WTC11 (cell line): ENCODE data around the gene RAD18.

Experiments
- AFF4 ChIP-seq: sonication (generic); formaldehyde crosslinking; IDR thresholded peaks from 2 replicates; pipeline ENCODE4 v1.8.1; 2023; ENCODE audit warnings: mild to moderate bottlenecking, missing genetic modification reagents, borderline replicate concordance
- ATF1 ChIP-seq: sonication (generic); formaldehyde crosslinking; IDR thresholded peaks from 2 replicates; pipeline ENCODE4 v1.8.1; 2023; ENCODE audit warnings: mild to moderate bottlenecking, moderate library complexity, missing genetic modification reagents
- ATF3 ChIP-seq: sonication (generic); formaldehyde crosslinking; conservative IDR thresholded peaks from 2 replicates; pipeline ENCODE4 v1.8.1; 2022; ENCODE audit warnings: mild to moderate bottlenecking, missing genetic modification reagents
- ATF6 ChIP-seq: sonication (generic); formaldehyde crosslinking; IDR thresholded peaks from 2 replicates; pipeline ENCODE4 v1.8.1; 2023; ENCODE audit warnings: mild to moderate bottlenecking, missing genetic modification reagents
- CTCF ChIP-seq: fragments of 200-600 bp; IDR thresholded peaks from 2 replicates; pipeline ENCODE4 v1.8.0; 2022; ENCODE audit warnings: antibody characterized with exemption
- HMGA2 ChIP-seq: fragments of 250-450 bp; sonication (Bioruptor Pico); IDR thresholded peaks from 2 replicates; pipeline ENCODE4 v1.4.0; 2021; ENCODE audit warnings: mild to moderate bottlenecking, moderate library complexity
- MAX ChIP-seq: sonication (generic); formaldehyde crosslinking; IDR thresholded peaks from 2 replicates; pipeline ENCODE4 v1.8.0; 2022; ENCODE audit warnings: mild to moderate bottlenecking, missing genetic modification reagents
- MLX ChIP-seq: sonication (generic); formaldehyde crosslinking; IDR thresholded peaks from 2 replicates; pipeline ENCODE4 v1.8.1; 2023; ENCODE audit warnings: mild to moderate bottlenecking, missing genetic modification reagents, moderate library complexity
- MXD4 ChIP-seq: fragments of 250-450 bp; sonication (Bioruptor Pico); IDR thresholded peaks from 2 replicates; pipeline ENCODE4 v1.8.0; 2021; ENCODE audit warnings: mild to moderate bottlenecking, moderate library complexity, borderline replicate concordance
- NR1H2 ChIP-seq: sonication (generic); formaldehyde crosslinking; IDR thresholded peaks from 2 replicates; pipeline ENCODE4 v1.9.0; 2021; ENCODE audit warnings: mild to moderate bottlenecking, moderate library complexity, missing genetic modification reagents
- NR2C2 ChIP-seq: sonication (generic); formaldehyde crosslinking; IDR thresholded peaks from 2 replicates; pipeline ENCODE4 v1.8.0; 2022; ENCODE audit warnings: mild to moderate bottlenecking, missing genetic modification reagents
- PREB ChIP-seq: sonication (generic); formaldehyde crosslinking; IDR thresholded peaks from 2 replicates; pipeline ENCODE4 v1.8.1; 2022; ENCODE audit warnings: mild to moderate bottlenecking, missing genetic modification reagents, moderate library complexity, borderline replicate concordance
- STAT6 ChIP-seq: sonication (generic); formaldehyde crosslinking; conservative IDR thresholded peaks from 2 replicates; pipeline ENCODE4 v1.8.1; 2023; ENCODE audit warnings: mild to moderate bottlenecking, low read depth, missing genetic modification reagents, moderate library complexity
- USF1 ChIP-seq: sonication (generic); formaldehyde crosslinking; IDR thresholded peaks from 2 replicates; pipeline ENCODE4 v1.8.0; 2022; ENCODE audit warnings: mild to moderate bottlenecking, missing genetic modification reagents

- TF ChIP-seq USF1 (CRISPR knock-in tag) (no peak), ATF6 (CRISPR knock-in tag) (no peak), STAT6 (CRISPR knock-in tag) (no peak), ATF1 (no peak), MLX (CRISPR knock-in tag) (no peak), NR2C2 (no peak), PREB (CRISPR knock-in tag) (no peak), CTCF (no peak), MAX (CRISPR knock-in tag) (no peak), NR1H2 (CRISPR knock-in tag) (no peak), MXD4 (no peak), ATF3 (CRISPR knock-in tag) (no peak), HMGA2 (CRISPR knock-in tag) (no peak), AFF4 (CRISPR knock-in tag) (no peak)
Measured at GRCh38 chr3:8932507-8932906, 30.8 kb downstream of the RAD18 start.
